GM23248 (cell line): ENCODE data around the gene TRIM41. TPM values are rescaled to one million over a fixed set of nuclear protein-coding genes. Genes with fewer than 3 reads are reported as not detected.
"Not testable (repeated sequence)": the region's sequence is repeated elsewhere in the genome, so short reads cannot be mapped to it uniquely, and the experiment has no call there.

ENCODE experiments used
- DNase-seq: peaks from one replicate; pipeline ENCODE4 v3.0.0-alpha.2; 2015
- H2AFZ ChIP-seq: fragments of 200-600 bp; sonication (generic); 2 replicates; pipeline ENCODE4 v1.6.1; 2016; ENCODE audit warnings: antibody characterized with exemption
- H3F3A ChIP-seq: fragments of 200-600 bp; sonication (generic); 2 replicates; pipeline ENCODE4 v1.6.1; 2016; ENCODE audit warnings: mild to moderate bottlenecking, antibody characterized with exemption, mixed run types; ENCODE audit not compliant: insufficient read depth
- H3K27ac ChIP-seq: fragments of 200-600 bp; sonication (generic); 2 replicates; pipeline ENCODE4 v1.5.1; 2016; ENCODE audit warnings: mild to moderate bottlenecking
- H3K27me3 ChIP-seq: fragments of 200-600 bp; sonication (generic); replicated peaks from 2 replicates; pipeline ENCODE4 v1.6.1; 2016; ENCODE audit warnings: mild to moderate bottlenecking; ENCODE audit not compliant: insufficient read depth
- H3K36me3 ChIP-seq: fragments of 200-600 bp; sonication (generic); 2 replicates; pipeline ENCODE4 v1.6.1; 2016; ENCODE audit warnings: low read depth, mild to moderate bottlenecking
- H3K4me1 ChIP-seq: fragments of 200-600 bp; sonication (generic); 2 replicates; pipeline ENCODE4 v1.6.1; 2016; ENCODE audit warnings: mild to moderate bottlenecking; ENCODE audit not compliant: insufficient read depth
- H3K4me2 ChIP-seq: fragments of 200-600 bp; sonication (generic); one replicate; pipeline ENCODE4 v1.6.1; 2016; ENCODE audit warnings: mild to moderate bottlenecking; ENCODE audit not compliant: unreplicated experiment
- H3K4me3 ChIP-seq: fragments of 200-600 bp; sonication (generic); 2 replicates; pipeline ENCODE4 v1.5.1; 2016; ENCODE audit warnings: mild to moderate bottlenecking
- H3K79me2 ChIP-seq: fragments of 200-600 bp; sonication (generic); 2 replicates; pipeline ENCODE4 v1.6.1; 2016; ENCODE audit warnings: mild to moderate bottlenecking; ENCODE audit not compliant: insufficient read depth
- H3K9ac ChIP-seq: fragments of 200-600 bp; sonication (generic); 2 replicates; pipeline ENCODE4 v1.6.1; 2016; ENCODE audit warnings: mild to moderate bottlenecking
- H3K9me2 ChIP-seq: fragments of 200-600 bp; sonication (generic); 2 replicates; pipeline ENCODE4 v1.6.1; 2016; ENCODE audit warnings: mixed run types, mild to moderate bottlenecking, moderate library complexity; ENCODE audit not compliant: insufficient read depth
- H3K9me3 ChIP-seq: fragments of 200-600 bp; sonication (generic); one replicate; pipeline ENCODE4 v1.6.1; 2017; ENCODE audit warnings: low read depth
- H4K20me1 ChIP-seq: fragments of 200-600 bp; sonication (generic); 2 replicates; pipeline ENCODE4 v1.6.0; 2016; ENCODE audit not compliant: insufficient read depth
- EZH2 ChIP-seq: fragments of 200-600 bp; sonication (generic); IDR thresholded peaks from 2 replicates; pipeline ENCODE4 v1.6.1; 2018; ENCODE audit warnings: antibody characterized with exemption, mild to moderate bottlenecking; ENCODE audit not compliant: insufficient read depth, poor library complexity, severe bottlenecking
- EZH2phosphoT487 ChIP-seq: fragments of 200-600 bp; sonication (generic); IDR thresholded peaks from 2 replicates; pipeline ENCODE4 v1.6.1; 2018; ENCODE audit warnings: antibody characterized with exemption, moderate library complexity, mild to moderate bottlenecking, low read depth; ENCODE audit not compliant: insufficient read depth
- WGBS, 2 experiments: methylation state at CpG; one replicate each; pipeline ENCODE4 v1.1.6; 2015 to 2017; ENCODE audit warnings: low lambda C conversion rate in 2 of 2, low coverage in 1 of 2; ENCODE audit errors: missing lambda C conversion rate in 2 of 2; 5-methylcytosine and 5-hydroxymethylcytosine counted together
- in situ Hi-C: fragments of 300-500 bp; cut with MboI; formaldehyde crosslinking; loops from 2 replicates; pipeline ENCODE4 v1.15.0; 2020
- polyA plus RNA-seq: library from polyadenylated mRNA; unstranded; fragments of >200 nt; fragmentation: Nextera tagmentation; extraction: Ambion mirVana; gene quantifications from 2 replicates; pipeline ENCODE4 v1.2.1, GENCODE V29; 2016
- total RNA-seq: library from RNA; depleted of rRNA; stranded (reverse); fragments of >200 nt; shearing (Covaris generic); gene quantifications from 2 replicates; pipeline ENCODE4 v1.2.3, GENCODE V29; 2014

Gene TRIM41
- total and polyA plus RNA-seq, 2 experiments from 2014 or later, result 3.8 to 18.6 TPM

DNA sequence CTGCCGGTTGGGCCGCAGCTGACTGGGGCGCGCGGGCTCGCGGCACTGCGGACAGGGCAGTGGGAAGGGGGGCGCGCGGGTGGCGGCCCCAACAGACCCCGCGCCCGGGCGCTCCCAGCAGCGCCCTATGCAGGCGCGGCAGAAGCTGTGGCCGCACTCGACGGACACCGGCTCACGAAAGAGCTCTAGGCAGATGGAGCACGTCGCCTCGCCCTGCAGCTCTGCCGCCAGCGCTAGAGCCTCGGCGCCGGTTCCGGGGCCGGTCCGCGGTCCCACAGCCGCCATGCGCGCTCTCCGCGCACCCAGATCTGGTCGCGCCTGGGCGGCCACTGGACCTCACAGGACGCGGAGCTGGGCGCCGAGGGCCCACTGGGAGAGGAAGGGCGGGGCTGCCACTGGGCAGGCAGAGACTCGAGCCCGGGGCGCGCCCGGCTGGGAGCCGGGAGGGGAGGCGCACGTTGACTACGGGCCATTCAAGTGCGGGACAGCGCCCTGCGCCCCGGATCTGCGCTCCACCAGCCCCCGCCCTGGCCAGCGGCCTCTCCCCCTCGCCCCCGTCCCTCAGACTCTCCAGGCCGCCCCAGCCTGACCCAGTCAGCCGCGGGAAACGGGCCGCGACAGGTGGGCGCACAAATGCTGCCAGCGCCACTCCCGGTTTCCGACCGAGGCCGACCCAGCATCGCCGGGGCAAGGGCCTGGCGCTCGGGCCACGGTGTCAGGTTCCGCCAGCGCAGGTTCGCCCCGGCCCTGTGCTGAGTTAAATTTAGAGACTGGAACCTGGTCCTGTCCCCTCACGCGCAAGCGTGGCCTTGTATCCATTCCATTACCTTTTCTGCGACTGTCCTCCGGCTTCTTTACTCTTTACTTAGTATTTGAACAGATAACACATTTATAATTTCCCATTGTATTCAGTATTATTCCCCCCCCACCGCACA is 18.0 kb upstream of the TRIM41 start, which contains the start of gene TRIM7:
TSS of gene TRIM7 (minus strand) at position 371 of the 935 bp plus-strand sequence. CDS start at position 285, 86 bp downstream.
- H3K27me3 ChIP-seq, result no peaks in the 10 kb centered on the region
- DNase-seq, result peak; percentile 62
- no peaks in the 10 kb centered on the region for H3K79me2 ChIP-seq
- no peaks in the 10 kb centered on the region for H3K36me3 ChIP-seq
- H3F3A ChIP-seq, result peaks cover 22% of the 10 kb centered on the region
- H3K27ac ChIP-seq, result no peak within 1 kb of the TSS
- peak within 1 kb of the TSS; percentile 15 for H3K4me2 ChIP-seq
- H2AFZ ChIP-seq, result peak within 1 kb of the TSS; percentile 78
- WGBS, 2 experiments, result 6% methylated on average over 60 to 66 of the region's 94 CpGs
- no peaks in the 10 kb centered on the region for H3K9me2 ChIP-seq
- in situ Hi-C loops, result no loop called here
- H3K4me3 ChIP-seq, result peak within 1 kb of the TSS; percentile 77
- peak within 1 kb of the TSS; percentile 16; the same call in 1 of the 2 replicates for H3K9ac ChIP-seq
- no peaks in the 10 kb centered on the region for H3K4me1 ChIP-seq
- no peaks in the 10 kb centered on the region for H4K20me1 ChIP-seq
- TF ChIP-seq EZH2 (no peak), EZH2phosphoT487 (no peak)
- no peaks in the 10 kb centered on the region for H3K9me3 ChIP-seq

DNA sequence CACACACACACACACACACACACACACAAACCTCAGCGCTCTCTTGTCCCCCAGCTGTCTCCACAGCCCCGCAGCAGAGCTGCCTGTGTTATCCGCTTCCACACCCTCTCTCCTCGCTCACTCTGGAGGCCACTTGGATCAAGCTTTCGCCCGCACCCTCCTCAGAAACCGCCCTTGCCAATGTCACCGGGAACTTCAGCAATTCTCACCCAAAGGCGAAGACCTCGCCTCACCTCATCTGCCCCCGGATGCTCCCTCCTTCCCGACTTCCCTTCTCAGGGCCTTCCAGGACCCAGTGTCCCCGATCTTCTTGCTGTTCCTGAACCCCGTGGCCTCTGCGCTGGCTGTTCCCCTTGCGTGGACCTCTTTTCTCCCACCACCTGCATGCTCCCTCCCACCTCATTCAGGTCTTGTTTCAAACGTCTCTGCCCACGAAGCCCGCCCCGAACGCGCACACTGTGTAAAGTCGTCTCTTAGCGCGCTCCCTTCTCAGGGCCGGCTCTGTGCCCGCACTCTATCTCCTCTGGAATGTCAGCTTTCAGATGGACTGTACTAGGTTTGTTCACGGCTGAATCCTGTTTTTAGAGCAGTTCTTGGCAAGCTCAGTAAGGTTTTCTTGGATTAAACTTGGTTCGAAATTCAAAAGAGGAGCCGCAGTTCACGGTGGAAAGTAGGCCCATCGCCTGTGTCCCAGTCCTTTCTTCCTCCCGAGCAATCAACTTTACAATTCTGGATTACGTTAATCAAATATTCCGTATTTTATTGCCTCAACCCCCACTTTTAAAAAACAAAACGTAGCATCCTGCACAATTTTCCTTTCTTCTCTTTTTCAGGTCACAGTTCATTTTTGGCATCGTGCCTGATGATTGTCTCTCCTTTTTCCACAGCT is 17.1 kb upstream of the TRIM41 start:
- no peaks in the 10 kb centered on the region for H3K27me3 ChIP-seq
- no peak for TF ChIP-seq EZH2
- TF ChIP-seq EZH2phosphoT487, result no peak
- WGBS, 2 experiments, result 64 to 67% methylated on average over 37 of the region's 37 CpGs
- no peak overlapping the region for H3K27ac ChIP-seq
- DNase-seq, result no peak
- no peaks in the 10 kb centered on the region for H3K9me3 ChIP-seq
- H3K4me3 ChIP-seq, result peak overlapping the region; percentile 77
- in situ Hi-C loops, result no loop called here
- no peaks in the 10 kb centered on the region for H3K36me3 ChIP-seq
- H3K4me1 ChIP-seq, result no peaks in the 10 kb centered on the region
- H3K79me2 ChIP-seq, result no peaks in the 10 kb centered on the region
- peaks cover 22% of the 10 kb centered on the region for H3F3A ChIP-seq
- H3K9me2 ChIP-seq, result no peaks in the 10 kb centered on the region
- no peaks in the 10 kb centered on the region for H4K20me1 ChIP-seq
- peak overlapping the region; percentile 92 for H3K4me2 ChIP-seq
- H2AFZ ChIP-seq, result peak overlapping the region; percentile 78
- H3K9ac ChIP-seq, result no peak overlapping the region

DNA sequence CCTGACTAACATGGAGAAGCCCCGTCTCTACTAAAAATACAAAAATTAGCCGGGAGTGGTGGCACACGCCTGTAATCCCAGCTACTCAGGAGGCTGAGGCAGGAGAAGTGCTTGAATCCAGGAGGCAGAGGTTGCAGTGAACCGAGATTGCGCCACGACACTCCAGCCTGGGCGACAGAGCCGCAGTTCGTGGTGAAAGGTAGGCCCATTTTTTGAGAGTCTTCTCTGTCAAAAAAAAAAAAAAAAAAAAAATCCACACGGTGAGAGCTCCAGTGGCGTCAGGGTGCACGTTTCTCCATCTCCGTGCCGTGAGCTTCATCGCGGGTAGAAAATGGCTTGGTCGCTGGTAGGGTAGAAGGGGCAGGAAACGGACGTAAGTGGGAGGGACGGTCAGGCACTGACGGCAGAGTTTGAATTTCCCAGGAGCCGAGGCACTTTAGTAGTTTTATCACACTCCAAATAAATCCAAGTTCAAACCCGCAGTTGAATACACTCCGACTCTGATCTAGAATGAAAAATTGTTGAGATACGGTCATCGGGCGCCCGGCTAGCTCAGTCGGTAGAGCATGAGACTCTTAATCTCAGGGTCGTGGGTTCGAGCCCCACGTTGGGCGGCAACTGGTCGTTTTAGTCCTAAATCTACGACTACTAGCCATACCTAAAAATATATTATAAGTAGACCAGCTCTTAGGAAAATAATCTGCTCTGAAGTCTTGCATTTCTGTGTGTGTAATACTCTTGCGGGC is 15.7 kb upstream of the TRIM41 start:
- Histone ChIP-seq H3K4me2 (peak overlapping the region; percentile 76), H3K27me3 (no peaks in the 10 kb centered on the region), H3K9me3 (no peaks in the 10 kb centered on the region), H3K36me3 (no peaks in the 10 kb centered on the region), H3K9ac (peak overlapping the region; percentile 82), H3K9me2 (no peaks in the 10 kb centered on the region), H2AFZ (peak overlapping the region; percentile 79), H3K27ac (peak overlapping the region; percentile 85), H3K4me3 (peak overlapping the region; percentile 77), H3F3A (peaks cover 22% of the 10 kb centered on the region), H4K20me1 (no peaks in the 10 kb centered on the region), H3K79me2 (no peaks in the 10 kb centered on the region), H3K4me1 (no peaks in the 10 kb centered on the region)
- DNase-seq, result peak; percentile 91
- in situ Hi-C loops, result no loop called here
- TF ChIP-seq EZH2 (no peak), EZH2phosphoT487 (no peak)
- 1% methylated on average over 36 of the region's 36 CpGs for WGBS, 2 experiments

DNA sequence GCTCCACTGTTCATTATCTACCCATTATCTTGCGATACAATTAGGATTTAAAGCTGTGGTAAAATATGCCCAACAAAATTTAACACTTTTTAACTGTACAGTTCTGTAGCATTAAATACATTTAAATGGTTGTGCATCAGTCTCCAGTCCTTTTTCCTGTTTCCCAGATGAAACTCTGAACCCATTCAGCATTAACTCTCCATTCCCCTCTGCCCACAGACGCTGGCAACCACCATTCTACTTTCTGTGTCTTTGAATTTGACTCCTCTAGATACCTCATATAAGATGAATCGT is 15.2 kb upstream of the TRIM41 start:
- Histone ChIP-seq H3K4me1 (no peaks in the 10 kb centered on the region), H4K20me1 (no peaks in the 10 kb centered on the region), H3K4me3 (peak overlapping the region; percentile 77; the same call in 1 of the 2 replicates), H3K36me3 (no peaks in the 10 kb centered on the region), H3K9me3 (no peaks in the 10 kb centered on the region), H2AFZ (no peak overlapping the region), H3K4me2 (no peak overlapping the region), H3K27ac (peak overlapping the region; percentile 85), H3K79me2 (no peaks in the 10 kb centered on the region), H3K9me2 (no peaks in the 10 kb centered on the region), H3K27me3 (no peaks in the 10 kb centered on the region), H3K9ac (no peak overlapping the region; the same call in 1 of the 2 replicates), H3F3A (peaks cover 22% of the 10 kb centered on the region)
- in situ Hi-C loops, result no loop called here
- no peak for DNase-seq
- TF ChIP-seq EZH2phosphoT487, result no peak
- no peak for TF ChIP-seq EZH2
- 27 to 32% methylated on average over 3 of the region's 3 CpGs for WGBS, 2 experiments

DNA sequence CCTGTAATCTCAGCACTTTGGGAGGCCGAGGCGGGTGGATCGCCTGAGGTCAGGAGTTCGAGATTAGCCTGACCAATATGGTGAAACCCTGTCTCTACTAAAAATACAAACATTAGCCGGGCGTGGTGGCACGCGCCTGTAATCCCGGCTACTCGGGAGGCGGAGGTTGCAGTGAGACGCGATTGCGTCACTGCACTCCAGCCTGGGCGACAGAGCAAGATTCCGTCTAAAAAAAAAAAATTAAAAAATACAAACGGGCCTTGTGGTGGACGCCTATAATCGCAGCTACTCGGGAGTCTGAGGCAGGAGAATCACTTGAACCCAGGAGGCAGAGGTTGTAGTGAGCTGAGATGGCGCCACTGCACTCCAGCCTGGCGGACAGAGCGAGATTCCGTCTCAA is 14.1 kb upstream of the TRIM41 start:
- H3K9me2 ChIP-seq, H3K4me2 ChIP-seq, H4K20me1 ChIP-seq, in situ Hi-C loops, H3K27me3 ChIP-seq, H3K27ac ChIP-seq, H3K4me3 ChIP-seq, H3K4me1 ChIP-seq, H3K79me2 ChIP-seq, DNase-seq, H3K36me3 ChIP-seq, H3K9ac ChIP-seq, H2AFZ ChIP-seq, H3K9me3 ChIP-seq: not testable (repeated sequence)
- 83 to 86% methylated on average over 19 to 24 of the region's 24 CpGs for WGBS, 2 experiments
- peaks cover 22% of the 10 kb centered on the region for H3F3A ChIP-seq

DNA sequence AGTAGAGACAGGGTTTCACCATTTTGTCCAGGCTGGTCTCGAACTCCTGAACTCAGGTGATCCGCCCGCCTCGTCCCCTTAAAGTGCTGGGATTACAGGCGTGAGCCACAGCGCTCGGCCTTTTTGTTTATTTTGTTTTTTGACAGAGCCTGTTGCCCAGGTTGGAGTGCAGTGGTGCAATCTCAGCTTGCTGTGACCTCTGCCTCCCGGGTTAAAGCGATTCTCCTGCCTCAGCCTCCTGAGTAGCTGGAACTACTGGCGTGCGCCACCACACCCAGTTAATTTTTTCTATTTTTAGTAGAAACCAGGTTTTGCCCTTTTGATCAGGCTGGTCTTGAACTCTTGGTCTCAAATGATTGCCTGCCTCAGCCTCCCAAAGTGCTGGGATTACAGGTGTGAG is 12.9 kb upstream of the TRIM41 start:
- not testable (repeated sequence) for H3K27ac ChIP-seq, H3K9ac ChIP-seq

More for the DNA sequence above, 12.9 kb upstream of the TRIM41 start:
- H3K4me2 ChIP-seq, H3K79me2 ChIP-seq, in situ Hi-C loops, H2AFZ ChIP-seq, H3K4me1 ChIP-seq, H3K9me3 ChIP-seq, H4K20me1 ChIP-seq, H3K27me3 ChIP-seq, DNase-seq, H3K4me3 ChIP-seq, H3K36me3 ChIP-seq, H3K9me2 ChIP-seq: not testable (repeated sequence)
- 61 to 73% methylated on average over 11 of the region's 11 CpGs for WGBS, 2 experiments
- peaks cover 22% of the 10 kb centered on the region for H3F3A ChIP-seq
